Epithelial cell of proximal tubule (primary cell): ENCODE results near the gene PAFAH2. TPM values are rescaled to one million over a fixed set of nuclear protein-coding genes. Genes with fewer than 3 reads are reported as not detected.
A peak's percentile ranks its signal among the peaks of the same experiment; 100 is the strongest.

Source experiments
- DNase-seq: peaks from one replicate; pipeline ENCODE4 v3.0.0-alpha.2; 2011; ENCODE audit warnings: low read depth
- H3K4me3 ChIP-seq: 2 replicates; pipeline ENCODE4 v1.5.1; 2011; ENCODE audit warnings: low read depth, mild to moderate bottlenecking, low read length
- CTCF ChIP-seq: conservative IDR thresholded peaks from 2 replicates; pipeline ENCODE4 v1.5.1; 2012; ENCODE audit warnings: low read depth, mild to moderate bottlenecking, low read length
- total RNA-seq: library from RNA; depleted of rRNA; stranded (reverse); fragments of >200 nt; gene quantifications from 2 replicates; pipeline ENCODE4 v1.2.3, GENCODE V29; 2015

Gene PAFAH2
- total RNA-seq, 1 donor from 2014 or later, result 12.0 TPM

- no peak overlapping the region for H3K4me3 ChIP-seq
- TF ChIP-seq CTCF, result no peak
- DNase-seq, result no peak
Observed at GRCh38 chr1:26012864-26013263, 15.0 kb upstream of the PAFAH2 start.

- H3K4me3 ChIP-seq, result no peak overlapping the region
- TF ChIP-seq CTCF, result no peak
- DNase-seq, result no peak
Observed at GRCh38 chr1:26010825-26011224, 13.0 kb upstream of the PAFAH2 start.

- DNase-seq, result no peak
- H3K4me3 ChIP-seq, result no peak overlapping the region
- TF ChIP-seq CTCF, result peak; percentile 2
Observed at GRCh38 chr1:26009796-26010447, 12.1 kb upstream of the PAFAH2 start.

- no peak for DNase-seq
- no peak overlapping the region for H3K4me3 ChIP-seq
- TF ChIP-seq CTCF, result no peak
Observed at GRCh38 chr1:26006710-26007109, 8.8 kb upstream of the PAFAH2 start.

- H3K4me3 ChIP-seq, result no peak overlapping the region
- DNase-seq, result no peak
- TF ChIP-seq CTCF, result no peak
Observed at GRCh38 chr1:26005434-26006105, 7.7 kb upstream of the PAFAH2 start.

GRCh38 chr1:26003756-26004155 lies 5.9 kb upstream of the PAFAH2 start:
- no peak for DNase-seq
- H3K4me3 ChIP-seq, result no peak overlapping the region
- no peak for TF ChIP-seq CTCF

- DNase-seq, result no peak
- H3K4me3 ChIP-seq, result no peak overlapping the region
- TF ChIP-seq CTCF, result no peak
Observed at GRCh38 chr1:26003262-26003661, 5.4 kb upstream of the PAFAH2 start.
